AG04449 (cell line): ENCODE measurements around the gene SRBD1.

Source experiments
- CTCF ChIA-PET: fragments of 350-600 bp; formaldehyde crosslinking; extraction: SDS; loops from one replicate; lab custom pipeline; 2021; ENCODE audit warnings: antibody characterized with exemption; lab: Yijun Ruan, JAX
- POLR2A ChIA-PET: fragments of 400-600, 350-600 bp; formaldehyde crosslinking; extraction: SDS; loops from one replicate; lab custom pipeline; 2020; ENCODE audit warnings: antibody characterized with exemption, inconsistent platforms; lab: Yijun Ruan, JAX
- DNase-seq: peaks from one replicate; pipeline ENCODE4 v3.0.0-alpha.2; 2010; ENCODE audit warnings: low read depth, low spot score
- H3K4me3 ChIP-seq: 2 replicates; pipeline ENCODE4 v1.5.1; 2011; ENCODE audit warnings: low read depth, mild to moderate bottlenecking, control low read depth, low read length
- CTCF ChIP-seq: IDR thresholded peaks from one replicate; pipeline ENCODE4 v1.5.1; 2011; ENCODE audit warnings: mild to moderate bottlenecking, moderate library complexity, low read length, control low read depth, inconsistent platforms; ENCODE audit not compliant: insufficient read depth; ENCODE audit errors: missing control alignments

Gene SRBD1

GRCh38 chr2:45647986-45648520 is 37.0 kb upstream of the SRBD1 start:
- TF ChIP-seq CTCF: no peak
- DNase-seq: no peak
- no peak overlapping the region for H3K4me3 ChIP-seq
- POLR2A ChIA-PET: no interaction called here
- CTCF ChIA-PET: interaction anchor here (1.2 to 5.9 kb wide), 3 partner anchors 132 to 345 kb away, joined by 3 to 72 read pairs (median 53); no protein-coding TSS in a partner anchor

- no peak for TF ChIP-seq CTCF
- CTCF ChIA-PET: interaction anchor here (1.1 to 5.2 kb wide), 3 partner anchors 228 to 345 kb away, joined by 3 to 72 read pairs (median 3); no protein-coding TSS in a partner anchor
- DNase-seq: no peak
- H3K4me3 ChIP-seq: no peak overlapping the region
- POLR2A ChIA-PET: interaction anchor here (0.6 kb wide), 1 partner anchor 341 kb away, joined by 3 read pairs; no protein-coding TSS in a partner anchor
These were observed 36.3 kb upstream of the SRBD1 start for GRCh38 chr2:45647356-45647755.

GRCh38 chr2:45646289-45646688 is 35.2 kb upstream of the SRBD1 start:
- ChIA-PET POLR2A (interaction anchor here (0.5 kb wide), 1 partner anchor 518 kb away, joined by 3 read pairs; no protein-coding TSS in a partner anchor), CTCF (interaction anchor here (0.7 to 5.2 kb wide), 12 partner anchors 9 to 364 kb away, joined by 3 to 72 read pairs (median 4); no protein-coding TSS in a partner anchor)
- no peak overlapping the region for H3K4me3 ChIP-seq
- TF ChIP-seq CTCF: no peak
- no peak for DNase-seq

- CTCF ChIA-PET: interaction anchor here (0.6 to 5.2 kb wide), 26 partner anchors 9 to 383 kb away, joined by 3 to 72 read pairs (median 3); no protein-coding TSS in a partner anchor
- TF ChIP-seq CTCF: peak; percentile 83
- POLR2A ChIA-PET: no interaction called here
- peak overlapping the region; percentile 64 for H3K4me3 ChIP-seq
- no peak for DNase-seq
These were observed 32.8 kb upstream of the SRBD1 start for GRCh38 chr2:45643543-45644542.

- ChIA-PET POLR2A (no interaction called here), CTCF (interaction anchor here (0.9 to 1.8 kb wide), 16 partner anchors 9 to 350 kb away, joined by 3 to 27 read pairs (median 4); no protein-coding TSS in a partner anchor)
- peak overlapping the region; percentile 64 for H3K4me3 ChIP-seq
- DNase-seq: no peak
- no peak for TF ChIP-seq CTCF
These were observed 32.0 kb upstream of the SRBD1 start for GRCh38 chr2:45643095-45643494.
